ENCODE measurements around the gene JARID2.

DNA sequence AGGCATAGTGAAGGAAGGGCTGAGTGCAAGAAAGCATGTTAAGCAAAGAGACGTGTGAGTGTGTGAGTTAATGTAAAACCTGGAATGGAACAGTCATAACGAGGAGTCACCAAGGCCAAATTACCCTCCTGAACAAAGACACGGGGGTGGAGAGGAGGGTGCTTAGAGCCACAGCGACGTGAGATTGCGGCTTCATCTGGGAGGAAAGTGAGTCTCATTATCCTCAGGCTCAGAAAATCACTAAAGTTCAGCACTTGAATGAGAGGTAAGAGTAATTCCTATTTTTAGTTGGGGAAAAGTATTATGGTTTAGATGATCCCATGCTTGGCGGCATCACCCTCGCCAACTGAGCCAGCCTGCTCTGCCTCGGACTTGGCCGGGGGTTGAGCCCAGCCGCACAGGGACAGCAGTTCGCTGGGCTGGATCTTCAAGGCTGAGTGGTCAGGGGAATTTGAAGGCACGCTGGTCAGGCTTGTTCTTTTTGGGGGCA is 280.4 kb downstream of the JARID2 start:
- TF ChIP-seq, protein P1, sequence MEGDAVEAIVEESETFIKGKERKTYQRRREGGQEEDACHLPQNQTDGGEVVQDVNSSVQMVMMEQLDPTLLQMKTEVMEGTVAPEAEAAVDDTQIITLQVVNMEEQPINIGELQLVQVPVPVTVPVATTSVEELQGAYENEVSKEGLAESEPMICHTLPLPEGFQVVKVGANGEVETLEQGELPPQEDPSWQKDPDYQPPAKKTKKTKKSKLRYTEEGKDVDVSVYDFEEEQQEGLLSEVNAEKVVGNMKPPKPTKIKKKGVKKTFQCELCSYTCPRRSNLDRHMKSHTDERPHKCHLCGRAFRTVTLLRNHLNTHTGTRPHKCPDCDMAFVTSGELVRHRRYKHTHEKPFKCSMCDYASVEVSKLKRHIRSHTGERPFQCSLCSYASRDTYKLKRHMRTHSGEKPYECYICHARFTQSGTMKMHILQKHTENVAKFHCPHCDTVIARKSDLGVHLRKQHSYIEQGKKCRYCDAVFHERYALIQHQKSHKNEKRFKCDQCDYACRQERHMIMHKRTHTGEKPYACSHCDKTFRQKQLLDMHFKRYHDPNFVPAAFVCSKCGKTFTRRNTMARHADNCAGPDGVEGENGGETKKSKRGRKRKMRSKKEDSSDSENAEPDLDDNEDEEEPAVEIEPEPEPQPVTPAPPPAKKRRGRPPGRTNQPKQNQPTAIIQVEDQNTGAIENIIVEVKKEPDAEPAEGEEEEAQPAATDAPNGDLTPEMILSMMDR (IDR thresholded peaks at IDR 0.05) = no peak
- TF ChIP-seq POLR2A (IDR thresholded peaks at IDR 0.05) = no peak
